GM19240 (cell line): ENCODE measurements around the gene OR2T8.

Experiments used
- DNase-seq: peaks from one replicate; pipeline ENCODE4 v3.0.0; 2011; ENCODE audit warnings: low spot score; ENCODE audit not compliant: insufficient read length

OR2T8 gene

DNA sequence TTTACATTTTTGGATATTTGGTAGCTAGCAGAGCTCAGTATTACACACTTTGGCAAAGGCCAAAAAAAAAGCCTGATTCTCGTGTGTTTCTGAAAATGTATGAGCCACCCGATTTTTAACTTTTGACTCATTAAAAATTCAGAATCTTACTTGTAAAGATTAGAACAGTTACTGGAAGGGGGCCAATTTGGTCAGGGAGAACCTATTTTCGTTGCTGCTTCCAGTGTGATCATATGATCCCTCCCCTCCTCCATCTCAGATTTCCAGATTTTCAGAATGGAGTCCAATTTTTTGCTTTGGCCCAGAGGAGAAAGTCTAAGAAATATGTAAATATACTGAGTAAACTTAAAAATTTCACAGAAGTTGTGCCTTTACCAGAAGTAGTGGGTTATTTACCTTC is 41.7 kb downstream of the OR2T8 start:
- no peak for DNase-seq

DNA sequence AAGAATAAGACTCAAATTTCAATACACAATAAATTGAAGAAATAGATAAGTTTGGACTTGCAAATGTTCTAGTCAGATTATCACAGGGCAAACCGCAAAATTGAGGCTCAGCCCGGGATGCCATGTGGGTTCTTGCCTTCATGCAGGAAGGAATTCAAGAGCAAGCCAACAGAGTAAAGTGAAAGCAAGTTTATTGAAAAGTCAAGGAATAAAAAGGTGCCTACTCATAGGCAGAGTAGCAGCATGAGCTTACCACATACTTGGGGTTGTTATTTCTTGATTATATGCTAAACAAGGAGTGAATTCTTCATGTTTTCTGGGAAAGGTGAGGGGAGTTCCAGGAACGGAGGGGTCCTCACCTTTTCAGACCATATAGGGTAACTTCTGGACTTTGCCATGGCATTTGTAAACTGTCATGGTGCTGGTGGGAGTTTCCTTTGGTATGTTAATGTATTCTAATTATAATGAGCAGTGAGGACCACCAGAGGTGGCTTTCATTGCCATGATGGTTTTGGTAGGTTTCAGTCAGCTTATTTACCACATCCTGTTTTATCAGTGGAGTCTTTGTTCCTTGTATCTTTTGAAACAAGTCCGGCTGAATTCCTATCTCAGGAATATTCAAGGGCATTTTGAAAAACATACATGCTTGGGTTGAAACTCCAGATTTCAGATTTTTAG is 43.0 kb downstream of the OR2T8 start:
- no peak for DNase-seq

DNA sequence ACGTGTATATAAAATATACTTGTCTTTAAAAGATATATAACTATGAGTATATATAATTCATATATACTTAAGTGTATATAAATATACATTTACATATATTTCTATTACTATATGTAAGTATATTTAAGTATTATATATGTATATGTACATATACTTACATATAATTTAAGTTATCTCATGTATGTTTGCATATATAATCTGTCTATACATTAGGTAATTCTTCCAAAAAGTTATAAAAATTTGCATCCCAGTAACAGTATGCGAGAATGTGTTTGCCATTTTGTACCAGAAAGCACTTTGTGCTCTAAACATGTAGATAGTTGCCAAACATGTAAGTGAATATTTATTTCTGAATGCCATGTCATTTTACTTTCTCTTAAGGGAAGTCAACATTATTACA is 44.9 kb downstream of the OR2T8 start, which contains the start of gene OR2AK2:
Gene OR2AK2, plus strand, starts transcription at position 301 of the 400 bp plus-strand sequence. CDS start 144 bp downstream, outside the sequence.
- DNase-seq = no peak

DNA sequence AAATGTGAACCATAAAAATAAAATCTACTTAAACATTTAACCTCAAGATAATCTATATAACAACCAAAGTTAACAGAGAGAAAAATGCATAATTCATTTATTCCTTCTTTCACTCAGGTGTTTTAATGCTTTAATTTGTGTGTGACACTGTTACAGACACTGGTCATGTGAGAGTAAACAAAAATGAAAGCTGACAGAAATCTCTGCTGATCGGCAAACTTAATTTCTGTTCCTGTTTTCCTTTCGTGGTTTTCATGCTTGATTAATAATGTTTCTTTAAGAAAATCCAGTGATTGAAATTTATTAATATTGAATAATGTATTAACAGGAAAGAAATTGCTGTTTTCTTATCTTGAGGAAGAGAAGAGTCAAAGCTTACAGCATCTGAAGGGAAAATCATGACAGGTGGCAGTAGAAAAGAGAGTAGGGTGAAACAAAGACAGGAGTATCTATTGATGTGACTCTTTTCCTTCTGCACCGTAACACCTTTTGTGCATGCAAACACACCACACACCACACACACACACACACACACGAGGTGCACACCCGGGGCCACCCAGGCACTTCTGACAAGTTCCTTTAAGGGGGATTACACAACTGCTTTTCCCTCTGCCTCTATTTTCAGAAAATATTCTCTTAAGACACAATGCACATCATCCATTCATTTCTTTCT is 46.6 kb downstream of the OR2T8 start:
- DNase-seq = no peak
